AG09309 (cell line): ENCODE measurements around the gene TOR2A.

Experiments
- DNase-seq: peaks from one replicate; pipeline ENCODE4 v3.0.0-alpha.2; 2010; ENCODE audit warnings: low read depth
- H3K4me3 ChIP-seq: 2 replicates; pipeline ENCODE4 v1.5.1; 2011; ENCODE audit warnings: mild to moderate bottlenecking, low read depth, low read length, moderate library complexity; ENCODE audit not compliant: control insufficient read depth
- CTCF ChIP-seq: IDR thresholded peaks from 2 replicates; pipeline ENCODE4 v1.5.1; 2011; ENCODE audit warnings: mild to moderate bottlenecking, low read depth, low read length, inconsistent platforms; ENCODE audit not compliant: insufficient read depth, control insufficient read depth; ENCODE audit errors: missing control alignments

TOR2A gene

GRCh38 chr9:127721391-127721821 lies 13.7 kb downstream of the TOR2A start:
- no peak for DNase-seq
- no peak for TF ChIP-seq CTCF
- H3K4me3 ChIP-seq = no peak overlapping the region

- no peak for TF ChIP-seq CTCF
- no peak overlapping the region for H3K4me3 ChIP-seq
- no peak for DNase-seq
These were observed 14.2 kb downstream of the TOR2A start for GRCh38 chr9:127720865-127721227.

- TF ChIP-seq CTCF = no peak
- no peak overlapping the region for H3K4me3 ChIP-seq
- DNase-seq = no peak
These were observed 14.8 kb downstream of the TOR2A start for GRCh38 chr9:127720031-127720864.

- no peak overlapping the region for H3K4me3 ChIP-seq
- DNase-seq = no peak
- TF ChIP-seq CTCF = no peak
These were observed 17.3 kb downstream of the TOR2A start for GRCh38 chr9:127717766-127718165.

GRCh38 chr9:127716412-127716811 lies 18.7 kb downstream of the TOR2A start:
- no peak for TF ChIP-seq CTCF
- peak overlapping the region; percentile 82; the same call in 1 of the 2 replicates for H3K4me3 ChIP-seq
- DNase-seq = no peak

- no peak for TF ChIP-seq CTCF
- DNase-seq = peak; percentile 68
- peak within 1 kb of the TSS; percentile 82 for H3K4me3 ChIP-seq
These were observed 19.4 kb downstream of the TOR2A start, which contains the start of the genes PTRH1 and TTC16 for GRCh38 chr9:127715470-127716337. PTRH1 (minus strand) TSS chr9:127715663; CDS start chr9:127715639, 24 bp downstream. TTC16 (plus strand) TSS chr9:127716079; CDS start chr9:127716146, 67 bp downstream.
